Kidney (tissue), 14 donors: Measurements from ENCODE around the gene RNASEH2A. TPM values are rescaled to one million over a fixed set of nuclear protein-coding genes. Genes with fewer than 3 reads are reported as not detected.

Experiments used
- DNase-seq, 5 donors: peaks; one replicate each; pipeline ENCODE4 v3.0.0-alpha.2; 2013 to 2020
- FAIRE-seq: peaks from 2 replicates; lab custom pipeline; 2012; peaks lifted over from hg19 to GRCh38; lab: Jason Lieb, UNC
- H3K27ac ChIP-seq, 2 donors: one replicate each; pipeline ENCODE4 v1.7.0; 2013; ENCODE audit warnings: low read depth in 2 of 2, low read length in 2 of 2, inconsistent platforms in 1 of 2
- H3K27me3 ChIP-seq: one replicate; pipeline ENCODE4 v1.7.1; 2013; ENCODE audit warnings: low read length, inconsistent platforms; ENCODE audit not compliant: control insufficient read depth, insufficient read depth
- H3K36me3 ChIP-seq, 3 donors: one replicate each; pipeline versions ENCODE4 v1.7.0 to v1.7.1; 2013; ENCODE audit warnings: low read length in 3 of 3, control low read depth in 1 of 3, inconsistent platforms in 1 of 3; ENCODE audit not compliant: insufficient read depth in 3 of 3, control insufficient read depth in 2 of 3
- H3K4me1 ChIP-seq, 3 donors: one replicate each; pipeline versions ENCODE4 v1.7.0 to v1.7.1; 2013; ENCODE audit warnings: low read length in 3 of 3, inconsistent platforms in 1 of 3, low read depth in 1 of 3; ENCODE audit not compliant: control insufficient read depth in 2 of 3, insufficient read depth in 2 of 3
- H3K4me3 ChIP-seq, 3 donors: one replicate each; pipeline versions ENCODE4 v1.7.0 to v1.8.1; 2013; ENCODE audit warnings: low read length in 3 of 3, control low read depth in 1 of 3, inconsistent platforms in 1 of 3
- H3K9ac ChIP-seq, 3 donors: one replicate each; pipeline versions ENCODE4 v1.7.0 to v1.7.1; 2013; ENCODE audit warnings: low read length in 3 of 3, control low read depth in 1 of 3, inconsistent platforms in 1 of 3
- H3K9me3 ChIP-seq, 3 donors: one replicate each; pipeline versions ENCODE4 v1.7.0 to v1.7.1; 2013; ENCODE audit warnings: low read length in 3 of 3, control low read depth in 1 of 3, inconsistent platforms in 1 of 3; ENCODE audit not compliant: control insufficient read depth in 2 of 3, insufficient read depth in 1 of 3
- CTCF ChIP-seq: IDR thresholded peaks from 3 replicates; pipeline ENCODE4 v1.5.1; 2012; ENCODE audit warnings: mild to moderate bottlenecking, moderate library complexity, borderline replicate concordance; ENCODE audit not compliant: insufficient read depth; ENCODE audit errors: extremely low read depth
- intact Hi-C: fragments of 100-400 bp; cut with DNase I; formaldehyde crosslinking; loops from one replicate; pipeline ENCODE4 v1.11.1; 2022
- polyA plus RNA-seq: library from polyadenylated mRNA; stranded (reverse); fragments of 350-450 nt; fragmentation: Illumina TruSeq; extraction: RNeasy Lipid Tissue Mini Kit (QIAGEN cat#74804); gene quantifications from one replicate; pipeline ENCODE4 v1.2.3, GENCODE V29; 2014; ENCODE audit warnings: low read depth, low replicate concordance; ENCODE audit not compliant: insufficient read depth
- total RNA-seq: library from RNA; stranded (reverse); fragmentation: NEBNext Ultra II Directional; extraction: Animal tissue kit (Norgen Biotek cat#: 25700); gene quantifications from one replicate; pipeline ENCODE4 v1.2.1, GENCODE V29; 2021
- donor health status: control.
- donor health status: control.
- donor health status: control.
- donor health status: control.
- donor health status: control.
- donor health status: DM: yes; HTN: yes; CAD: no.
- donor health status: Normal renal cell carcinoma (clear cell type).

The RNASEH2A gene
- total and polyA plus RNA-seq, 2 donors from 2014 or later: 1.3 to 7.9 TPM

GRCh38 chr19:12801466-12802266 is 4.7 kb upstream of the RNASEH2A start, which contains the start of the genes PRDX2 and THSD8:
Gene PRDX2 (minus strand): TSS chr19:12801800. CDS start chr19:12801261, 539 bp downstream.
Gene THSD8 (plus strand): TSS chr19:12802069. CDS start chr19:12802072, 3 bp downstream.
- FAIRE-seq (no peak), DNase-seq (peak; percentile 86 to 93 (median 92))
- H3K27me3 ChIP-seq: no peaks in the 10 kb centered on the region

GRCh38 chr19:12802267-12803106 is 3.9 kb upstream of the RNASEH2A start:
- peak overlapping the region; percentile 69 to 93 (median 78) for H3K4me3 ChIP-seq
- TF ChIP-seq CTCF: no peak
- H3K9me3 ChIP-seq: no peaks in the 10 kb centered on the region
- H3K27me3 ChIP-seq: no peaks in the 10 kb centered on the region
- peak overlapping the region in 2 of 3 donors; percentile 22 to 91 for H3K9ac ChIP-seq
- H3K36me3 ChIP-seq: peaks cover 0 to 5% (median 2%) of the 10 kb centered on the region in 3 donors
- peak in 1 of 5 donors; percentile 47 for DNase-seq
- H3K27ac ChIP-seq: peak overlapping the region in 1 of 2 donors; percentile 7
- intact Hi-C loops: no loop called here
- peaks cover 0 to 23% (median 15%) of the 10 kb centered on the region in 3 donors for H3K4me1 ChIP-seq
- FAIRE-seq: no peak

More at GRCh38 chr19:12801466-12802266, 4.7 kb upstream of the RNASEH2A start, which contains the start of the genes PRDX2 and THSD8:
- H3K27ac ChIP-seq: peak within 1 kb of the TSS; percentile 80 to 87
- H3K4me1 ChIP-seq: peaks cover 0 to 17% (median 10%) of the 10 kb centered on the region in 3 donors
- H3K9me3 ChIP-seq: no peaks in the 10 kb centered on the region
- H3K4me3 ChIP-seq: peak within 1 kb of the TSS; percentile 78 to 93 (median 90)
- H3K9ac ChIP-seq: peak within 1 kb of the TSS; percentile 69 to 98 (median 91)
- TF ChIP-seq CTCF: peak; percentile 18
- intact Hi-C loops: no loop called here
- H3K36me3 ChIP-seq: peaks cover 0 to 9% (median 2%) of the 10 kb centered on the region in 3 donors

GRCh38 chr19:12804051-12804450 is 2.3 kb upstream of the RNASEH2A start:
- peaks cover 0 to 5% (median 0%) of the 10 kb centered on the region in 3 donors for H3K36me3 ChIP-seq
- no peaks in the 10 kb centered on the region for H3K27me3 ChIP-seq
- no peak overlapping the region for H3K27ac ChIP-seq
- no peak for TF ChIP-seq CTCF
- FAIRE-seq (no peak), DNase-seq (peak in 1 of 5 donors; percentile 61)
- H3K4me1 ChIP-seq: peaks cover 0 to 23% (median 15%) of the 10 kb centered on the region in 3 donors
- H3K9ac ChIP-seq: no peak overlapping the region
- intact Hi-C loops: no loop called here
- no peaks in the 10 kb centered on the region for H3K9me3 ChIP-seq
- H3K4me3 ChIP-seq: no peak overlapping the region
